ENCODE results near the gene ABCA3.

ABCA3 gene

GRCh38 chr16:2308089-2308962 lies 32.2 kb downstream of the ABCA3 start:
- DNase-seq: no peak

GRCh38 chr16:2299915-2300192 lies 40.7 kb downstream of the ABCA3 start:
- DNase-seq: no peak

DNA sequence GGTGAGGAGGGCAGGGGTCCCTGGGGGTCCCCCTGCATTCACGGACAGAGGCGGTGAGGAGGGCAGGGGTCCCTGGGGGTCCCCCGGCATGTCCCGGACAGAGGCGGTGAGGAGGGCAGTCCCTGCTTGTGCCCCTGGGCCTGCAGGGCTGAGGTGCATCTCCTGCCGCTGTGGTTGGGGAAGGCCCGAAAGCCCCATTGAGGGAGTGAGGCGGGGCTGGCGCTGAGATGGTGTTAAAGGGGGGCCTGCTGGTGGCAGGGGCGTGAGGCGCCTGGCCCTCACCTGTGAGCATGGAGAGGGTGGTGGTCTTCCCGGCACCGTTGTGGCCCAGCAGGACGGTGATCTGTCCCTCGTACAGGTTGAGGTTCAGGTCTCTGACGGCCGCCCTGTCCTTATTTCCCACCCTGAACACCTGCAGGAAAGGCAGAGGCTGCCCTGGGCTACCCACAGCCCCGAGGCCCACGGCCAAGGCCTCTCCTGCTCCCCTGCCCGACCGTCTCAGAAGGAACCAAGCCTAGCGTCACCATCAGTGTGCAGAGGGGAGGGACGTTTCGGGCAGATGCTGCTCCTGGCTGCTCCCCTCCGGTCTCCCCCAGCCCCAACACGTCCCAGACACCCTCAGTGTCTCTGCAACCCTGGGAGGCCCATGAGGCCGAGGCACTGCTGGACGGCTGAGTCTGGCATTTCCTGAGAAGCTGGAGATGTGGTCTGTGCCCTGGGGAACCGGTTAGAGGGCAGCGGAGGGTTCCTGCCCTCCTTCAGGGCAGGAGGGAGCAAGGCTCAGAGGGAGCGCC lies 41.2 kb downstream of the ABCA3 start:
- no peak for DNase-seq

DNA sequence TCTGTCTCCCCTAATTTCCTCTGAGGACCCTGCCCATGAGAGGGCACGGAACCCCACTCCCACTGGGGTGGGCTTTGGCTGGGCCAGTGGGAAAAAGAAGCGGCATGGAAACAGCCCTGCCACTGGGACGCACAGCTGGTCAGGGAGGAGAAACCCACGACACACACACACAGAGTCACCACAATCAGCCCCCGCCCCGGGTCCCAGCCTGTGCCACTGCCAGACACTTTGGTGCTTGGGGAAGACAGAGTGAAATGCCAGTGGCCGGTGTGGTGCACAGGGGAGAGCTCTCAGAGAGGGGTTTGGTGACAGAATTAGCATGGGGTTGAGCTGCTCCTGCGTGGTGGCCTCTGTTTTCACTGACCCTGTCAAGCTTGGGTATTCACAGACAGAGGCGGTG lies 41.9 kb downstream of the ABCA3 start:
- DNase-seq: no peak

DNA sequence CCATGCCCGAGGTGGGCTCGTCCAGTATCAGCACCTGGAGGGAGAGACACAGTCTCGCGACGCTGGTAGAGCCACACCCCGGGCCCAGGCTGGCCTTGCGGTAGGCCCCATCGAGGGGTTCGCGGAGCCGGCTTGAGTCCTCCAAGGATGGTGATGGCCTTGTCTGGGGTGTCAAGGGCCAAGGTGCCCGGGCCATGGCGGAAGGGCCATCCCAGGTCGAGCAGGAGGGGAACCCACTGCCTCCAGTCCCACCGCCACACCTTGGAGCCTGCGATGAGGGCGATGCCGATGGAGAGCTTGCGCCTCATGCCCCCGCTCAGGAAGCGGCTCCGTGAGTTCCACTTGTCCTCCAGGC lies 43.0 kb downstream of the ABCA3 start:
- no peak for DNase-seq

GRCh38 chr16:2296661-2297505 lies 43.6 kb downstream of the ABCA3 start:
- DNase-seq: no peak

DNA sequence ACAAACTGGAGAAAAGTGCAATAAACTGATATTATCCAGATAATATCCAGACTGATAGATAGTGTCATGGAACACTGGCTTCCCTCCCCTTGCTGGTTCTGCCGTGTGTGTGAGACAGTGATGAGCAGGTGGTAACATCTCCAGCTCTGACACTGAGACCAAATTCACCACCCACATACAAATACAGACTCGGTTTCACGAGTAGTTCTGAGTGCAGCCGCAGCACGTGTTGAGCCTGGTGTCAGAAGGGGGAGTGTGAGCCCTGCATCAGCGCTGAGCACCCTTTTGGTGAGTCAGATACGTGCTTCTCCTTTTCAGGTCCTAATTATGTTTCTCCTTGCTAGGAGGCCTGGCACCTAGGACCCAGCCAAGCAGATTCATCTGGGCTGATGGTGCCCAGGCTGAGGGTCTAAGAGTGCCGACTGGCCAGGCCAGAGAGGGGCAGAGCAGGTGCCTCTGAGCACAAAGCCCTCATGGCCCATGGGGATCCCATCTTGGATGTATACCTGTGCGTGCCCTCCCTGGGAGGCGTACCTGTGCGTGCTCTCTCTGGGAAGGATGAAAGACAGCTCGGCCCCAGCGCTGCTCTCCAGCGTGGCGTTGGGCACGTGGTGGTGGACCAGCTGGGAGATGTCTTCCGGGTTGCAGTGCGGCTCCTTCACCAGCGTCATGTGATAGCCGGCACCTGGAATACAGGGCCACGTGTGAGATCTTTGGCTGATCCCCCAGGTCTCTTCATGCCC lies 45.3 kb downstream of the ABCA3 start:
- DNase-seq: no peak

DNA sequence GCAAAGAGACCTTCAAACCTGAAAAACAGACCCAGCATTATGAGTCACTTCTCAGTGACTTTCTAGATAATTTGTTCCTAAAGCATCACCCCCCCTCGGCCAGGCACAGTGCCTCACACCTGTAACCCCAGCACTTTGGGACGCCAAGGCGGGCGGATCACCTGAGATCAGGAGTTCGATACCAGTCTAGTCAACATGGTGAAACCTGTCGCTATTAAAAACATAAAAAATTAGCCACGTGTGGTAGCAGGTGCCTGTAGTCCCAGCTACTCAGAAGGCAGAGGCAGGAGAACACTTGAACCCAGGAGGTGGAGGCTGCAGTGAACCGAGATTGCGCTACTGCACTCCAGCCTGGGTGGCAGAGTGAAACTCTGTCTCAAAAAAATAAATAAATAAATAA lies 48.3 kb downstream of the ABCA3 start:
- DNase-seq: no peak

DNA sequence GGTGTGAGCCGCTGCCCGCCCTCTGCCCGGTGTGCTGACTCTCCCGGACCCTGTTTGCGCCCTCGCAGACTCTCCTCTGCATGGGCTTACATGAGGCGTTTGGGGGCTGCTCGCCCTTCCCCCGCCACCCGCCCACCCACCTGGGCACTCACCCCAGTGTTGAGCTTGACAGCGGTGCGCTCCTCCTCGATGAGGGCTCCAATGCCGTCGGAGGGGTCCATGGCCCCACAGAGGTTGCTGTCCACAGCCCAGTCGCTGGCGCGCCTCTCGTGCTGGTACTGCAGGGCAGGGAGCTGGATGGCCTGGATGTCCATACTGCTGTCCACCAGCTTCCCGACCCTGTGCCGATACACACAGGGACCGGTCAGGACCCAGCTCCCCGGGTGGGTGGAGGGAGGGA lies 51.2 kb downstream of the ABCA3 start:
- DNase-seq: no peak

- DNase-seq: no peak
Measured at GRCh38 chr16:2288726-2289125, 51.8 kb downstream of the ABCA3 start.

GRCh38 chr16:2287916-2288547 lies 52.5 kb downstream of the ABCA3 start:
- DNase-seq: no peak

GRCh38 chr16:2286550-2286949 lies 54.0 kb downstream of the ABCA3 start:
- DNase-seq: no peak

DNA sequence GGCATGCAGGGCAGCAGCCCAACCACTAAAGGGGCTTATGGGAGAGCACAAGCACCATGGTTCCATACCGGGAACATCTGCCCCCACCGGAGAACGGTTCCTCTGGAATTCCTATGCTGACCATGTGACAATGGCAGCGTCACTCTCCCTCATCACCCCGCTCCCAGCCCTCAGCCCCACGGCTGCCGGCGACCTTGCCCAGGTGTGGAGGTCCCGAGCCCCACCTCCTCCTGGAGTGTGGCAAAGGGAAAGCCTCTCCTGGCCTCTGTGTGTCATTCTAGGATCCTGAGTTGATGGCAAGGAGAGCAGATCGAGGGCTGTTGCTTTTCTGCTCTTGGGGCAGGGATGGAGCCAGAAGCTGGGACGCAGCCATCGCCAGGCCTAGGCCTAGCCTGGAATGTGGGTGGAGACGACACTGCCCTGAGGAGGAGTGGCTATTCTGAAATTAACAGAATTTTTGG lies 54.8 kb downstream of the ABCA3 start:
- DNase-seq: no peak

DNA sequence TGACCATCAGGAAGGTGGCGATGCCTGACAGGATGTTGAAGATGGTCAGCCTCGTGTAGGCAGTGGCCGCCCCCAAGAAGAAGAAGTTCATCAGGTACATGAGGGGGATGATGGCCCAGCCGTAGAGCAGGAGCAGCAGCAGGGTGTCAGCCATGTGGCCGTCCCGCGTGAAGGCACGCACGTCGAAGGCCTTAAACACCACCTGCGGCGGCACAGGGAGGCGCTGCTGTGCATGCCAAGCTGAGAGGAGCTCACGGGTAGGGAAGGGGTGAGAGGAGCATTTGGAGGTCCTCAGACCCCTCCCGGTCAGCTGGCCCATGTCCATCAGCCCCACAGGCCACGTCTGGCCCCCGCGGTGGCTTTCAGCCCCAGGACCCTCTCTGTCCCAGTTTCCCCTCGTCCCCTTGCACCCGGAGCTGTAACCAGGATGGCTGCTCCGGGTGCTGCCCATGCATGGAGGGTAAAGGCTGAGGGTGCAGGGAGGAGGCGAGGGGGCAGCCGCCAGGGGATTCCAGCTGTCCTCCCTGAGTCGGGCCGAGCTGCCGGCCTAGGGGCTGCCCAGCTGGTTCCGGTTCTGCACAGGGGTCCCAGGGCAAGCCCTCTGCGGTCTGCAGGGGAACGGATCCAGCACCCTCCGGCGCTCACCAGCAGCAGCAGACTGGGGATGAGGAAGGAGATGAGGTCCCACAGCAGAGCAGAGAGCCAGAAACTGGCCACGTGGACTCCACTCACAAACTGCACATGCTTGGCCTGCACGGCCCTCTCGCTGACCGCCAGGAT lies 55.5 kb downstream of the ABCA3 start:
- no peak for DNase-seq

DNA sequence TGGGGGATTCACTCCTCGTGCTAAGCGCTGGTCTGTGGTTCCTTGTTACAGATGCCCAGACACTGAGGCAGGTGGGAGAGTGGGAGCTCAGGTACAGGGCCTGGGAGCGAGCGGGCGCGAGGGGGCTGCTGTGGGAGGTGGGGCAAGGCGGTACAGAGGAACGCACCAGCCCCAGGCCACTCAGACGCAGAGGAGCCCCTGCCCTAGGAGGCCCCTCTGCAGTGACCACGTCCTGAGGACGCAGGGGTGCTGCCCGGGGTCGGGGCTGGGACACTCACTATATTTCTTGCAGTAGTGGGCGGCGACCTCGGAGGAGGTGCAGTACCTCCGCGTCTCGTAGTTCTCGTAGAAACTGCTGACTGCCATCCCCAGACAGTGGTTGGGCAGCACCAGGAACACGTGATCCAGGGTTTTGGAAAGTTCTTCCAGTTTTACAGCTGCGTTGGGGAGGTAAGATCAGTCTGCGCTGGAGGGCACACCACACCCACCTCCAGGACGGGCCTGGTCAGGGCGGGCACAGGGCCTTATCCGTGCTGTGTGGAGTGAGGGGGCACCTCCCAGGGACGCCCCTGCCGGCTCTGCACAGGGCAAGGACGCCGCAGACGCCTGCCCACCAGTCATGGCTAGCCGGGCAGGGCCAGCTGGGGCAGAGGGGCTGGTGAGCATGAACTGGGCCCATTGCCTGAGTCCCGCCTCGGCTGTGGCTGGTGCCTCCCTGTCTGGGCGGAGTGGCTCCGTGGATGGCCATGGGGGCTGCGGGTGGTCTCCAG lies 56.3 kb downstream of the ABCA3 start:
- DNase-seq: no peak

DNA sequence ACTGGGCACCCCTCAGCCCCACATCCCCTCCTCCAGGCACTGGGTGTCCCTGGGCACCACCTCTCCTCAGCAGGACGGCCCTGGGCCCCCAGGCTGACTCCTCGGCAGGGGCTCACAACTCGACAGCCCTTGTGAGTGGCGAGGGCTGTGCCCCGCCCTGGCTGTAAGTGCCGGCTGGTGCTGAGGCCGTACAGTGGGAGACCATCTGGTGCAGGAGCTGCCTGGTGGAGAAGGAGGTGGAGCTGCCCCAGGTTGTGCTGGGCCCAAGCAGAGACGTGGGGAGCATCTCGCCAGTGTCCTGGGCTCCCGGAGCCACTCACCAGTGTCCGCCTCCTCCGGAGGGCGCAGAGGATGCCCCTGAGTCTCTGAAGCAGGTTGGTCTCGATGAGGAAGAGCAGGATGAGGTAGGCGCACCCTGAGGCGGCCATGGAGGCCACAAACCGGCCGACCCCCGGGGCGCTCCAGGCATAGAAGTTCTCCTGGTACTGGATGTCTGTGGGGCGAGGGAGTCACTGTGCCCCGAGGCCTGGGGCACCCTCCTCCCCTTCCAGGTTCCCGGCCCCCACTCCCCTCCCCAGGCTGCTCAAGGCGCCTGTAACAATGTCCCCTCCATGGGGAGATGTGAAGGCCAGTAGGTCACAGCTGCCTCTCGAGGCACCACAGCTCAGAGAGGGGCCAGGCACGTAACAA lies 57.5 kb downstream of the ABCA3 start:
- DNase-seq: no peak

- DNase-seq: no peak
Measured at GRCh38 chr16:2282262-2282661, 58.3 kb downstream of the ABCA3 start.

DNA sequence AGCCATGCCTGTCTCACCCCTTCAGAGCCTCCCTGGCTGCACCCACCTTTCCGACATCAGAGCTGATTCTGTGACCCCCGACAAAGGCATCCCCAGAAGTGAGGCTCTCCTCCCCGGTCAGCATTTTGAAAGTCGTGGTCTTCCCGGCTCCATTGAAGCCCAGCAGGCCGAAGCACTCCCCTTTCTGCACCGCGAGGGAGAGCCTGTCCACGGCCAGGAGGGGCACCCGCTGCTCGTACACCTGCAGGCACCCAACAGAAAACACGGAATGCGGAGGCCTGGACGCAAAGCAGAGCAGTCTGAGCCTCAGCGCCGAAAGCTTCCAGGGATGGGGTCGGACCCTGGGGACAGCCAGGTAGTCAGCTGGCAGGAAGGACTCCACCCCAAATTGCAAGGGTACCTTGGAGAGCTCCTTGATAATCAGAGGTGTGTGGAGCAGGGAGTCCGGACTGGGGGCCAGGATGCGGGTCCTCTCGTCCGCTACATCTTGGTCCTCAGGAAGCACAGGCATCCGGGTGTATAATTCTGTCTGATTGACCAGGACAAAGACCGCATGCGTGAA lies 59.5 kb downstream of the ABCA3 start:
- DNase-seq: no peak

- no peak for DNase-seq
Measured at GRCh38 chr16:2280461-2280860, 60.1 kb downstream of the ABCA3 start.
